HG03045 (cell line): ENCODE data around the gene RARS1.
A peak's percentile ranks its signal among the peaks of the same experiment; 100 is the strongest.

ENCODE experiments used
- ATAC-seq: cut with Tn5 transposase; IDR thresholded peaks from one replicate; pipeline ENCODE4 v1.9.1; 2021; ENCODE audit warnings: mild to moderate bottlenecking, moderate library complexity; ENCODE audit not compliant: unreplicated experiment

The RARS1 gene

GRCh38 chr5:168486136-168486879 is at the start of gene RARS1:
TSS of gene RARS1 (plus strand) at chr5:168486471. CDS start at chr5:168486499, 28 bp downstream.
- peak; percentile 88 for ATAC-seq

- ATAC-seq = no peak
Measured at GRCh38 chr5:168438349-168438748, 47.9 kb upstream of the RARS1 start.

GRCh38 chr5:168443533-168443932 is 42.7 kb upstream of the RARS1 start:
- no peak for ATAC-seq

- no peak for ATAC-seq
Measured at GRCh38 chr5:168443950-168444700, 42.1 kb upstream of the RARS1 start.

- ATAC-seq = no peak
Measured at GRCh38 chr5:168446983-168447619, 39.2 kb upstream of the RARS1 start.

- no peak for ATAC-seq
Measured at GRCh38 chr5:168447808-168448207, 38.5 kb upstream of the RARS1 start.

GRCh38 chr5:168449166-168449565 is 37.1 kb upstream of the RARS1 start:
- no peak for ATAC-seq

- ATAC-seq = no peak
Measured at GRCh38 chr5:168451565-168451964, 34.7 kb upstream of the RARS1 start.

- no peak for ATAC-seq
Measured at GRCh38 chr5:168455201-168455600, 31.1 kb upstream of the RARS1 start.

GRCh38 chr5:168457542-168457941 is 28.7 kb upstream of the RARS1 start:
- ATAC-seq = no peak

GRCh38 chr5:168460606-168461005 is 25.7 kb upstream of the RARS1 start:
- no peak for ATAC-seq

GRCh38 chr5:168463081-168463480 is 23.2 kb upstream of the RARS1 start:
- no peak for ATAC-seq

GRCh38 chr5:168464214-168464613 is 22.1 kb upstream of the RARS1 start:
- ATAC-seq = no peak

GRCh38 chr5:168464641-168465040 is 21.6 kb upstream of the RARS1 start:
- ATAC-seq = no peak

GRCh38 chr5:168467755-168468330 is 18.4 kb upstream of the RARS1 start:
- no peak for ATAC-seq

- ATAC-seq = no peak
Measured at GRCh38 chr5:168468836-168469235, 17.4 kb upstream of the RARS1 start.

- no peak for ATAC-seq
Measured at GRCh38 chr5:168469816-168470215, 16.5 kb upstream of the RARS1 start.

GRCh38 chr5:168471785-168472184 is 14.5 kb upstream of the RARS1 start:
- no peak for ATAC-seq

- no peak for ATAC-seq
Measured at GRCh38 chr5:168472329-168472728, 13.9 kb upstream of the RARS1 start.

- no peak for ATAC-seq
Measured at GRCh38 chr5:168474319-168474718, 12.0 kb upstream of the RARS1 start.

GRCh38 chr5:168477060-168477459 is 9.2 kb upstream of the RARS1 start:
- ATAC-seq = no peak
